ENCODE measurements around the gene MISP3. TPM values are rescaled to one million over a fixed set of nuclear protein-coding genes. Genes with fewer than 3 reads are reported as not detected.

MISP3 gene
- total RNA-seq, 2 experiments from 2014 or later = 0.67 to 0.69 TPM

GRCh38 chr19:14056069-14056666 is 16.4 kb upstream of the MISP3 start:
- H3K36me3 Mint-ChIP-seq (ENCODE audit: low read depth) = peaks cover 21% of the 10 kb centered on the region
- peaks cover 17% of the 10 kb centered on the region for H3K4me1 Mint-ChIP-seq
- no peak overlapping the region for H3K27ac Mint-ChIP-seq
- ChIA-PET CTCF (interaction anchor here (0.9 to 6.1 kb wide), 7 partner anchors 10 to 194 kb away, joined by 3 to 82 read pairs (median 4); partner anchors contain the start of gene MISP3), POLR2A (no interaction called here)
- no peak overlapping the region for H3K4me3 Mint-ChIP-seq
- DNase-seq = no peak
- no peaks in the 10 kb centered on the region for H3K9me3 Mint-ChIP-seq
- peaks cover 37% of the 10 kb centered on the region for H3K27me3 Mint-ChIP-seq

DNA sequence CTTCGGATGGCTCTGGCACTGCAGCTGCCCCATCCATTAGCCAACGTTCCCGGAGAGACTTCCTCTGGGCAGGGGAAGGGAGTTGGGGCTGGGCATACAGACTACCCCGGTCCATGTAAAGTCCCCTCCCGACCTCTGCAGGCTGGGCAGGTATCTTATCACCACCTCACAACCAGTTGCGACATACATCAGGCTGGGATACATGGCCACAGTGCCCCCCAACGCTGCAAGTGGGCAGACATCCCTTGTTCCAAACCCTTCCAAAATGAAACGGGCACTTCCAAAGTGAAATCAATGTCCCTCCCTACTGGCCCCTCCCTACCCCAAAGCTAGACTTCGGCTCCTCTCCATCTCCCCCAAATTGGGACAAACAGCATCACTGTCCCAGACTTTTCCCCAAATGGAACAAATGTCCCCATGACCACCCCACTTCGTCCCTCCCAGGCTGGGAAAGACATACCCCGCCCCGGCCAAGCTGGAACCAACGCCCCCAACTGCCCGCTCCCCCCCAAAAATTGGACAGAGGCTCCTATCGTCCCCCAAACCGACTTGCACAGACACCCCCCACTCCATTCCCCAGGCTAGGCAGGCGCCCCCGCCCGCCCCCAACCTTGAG is 15.7 kb upstream of the MISP3 start:
- no peaks in the 10 kb centered on the region for H3K9me3 Mint-ChIP-seq
- ChIA-PET POLR2A (interaction anchor here (0.6 kb wide), 1 partner anchor 61 kb away, joined by 3 read pairs; the partner anchor contains the start of gene PRKACA), CTCF (interaction anchor here (1.0 to 6.1 kb wide), 7 partner anchors 8 to 194 kb away, joined by 3 to 82 read pairs (median 4); partner anchors contain the start of gene MISP3)
- H3K27ac Mint-ChIP-seq = no peak overlapping the region
- peak overlapping the region; percentile 39 for H3K4me3 Mint-ChIP-seq
- H3K4me1 Mint-ChIP-seq = peaks cover 17% of the 10 kb centered on the region
- DNase-seq = no peak
- peaks cover 39% of the 10 kb centered on the region for H3K27me3 Mint-ChIP-seq
- H3K36me3 Mint-ChIP-seq (ENCODE audit: low read depth) = peaks cover 17% of the 10 kb centered on the region

DNA sequence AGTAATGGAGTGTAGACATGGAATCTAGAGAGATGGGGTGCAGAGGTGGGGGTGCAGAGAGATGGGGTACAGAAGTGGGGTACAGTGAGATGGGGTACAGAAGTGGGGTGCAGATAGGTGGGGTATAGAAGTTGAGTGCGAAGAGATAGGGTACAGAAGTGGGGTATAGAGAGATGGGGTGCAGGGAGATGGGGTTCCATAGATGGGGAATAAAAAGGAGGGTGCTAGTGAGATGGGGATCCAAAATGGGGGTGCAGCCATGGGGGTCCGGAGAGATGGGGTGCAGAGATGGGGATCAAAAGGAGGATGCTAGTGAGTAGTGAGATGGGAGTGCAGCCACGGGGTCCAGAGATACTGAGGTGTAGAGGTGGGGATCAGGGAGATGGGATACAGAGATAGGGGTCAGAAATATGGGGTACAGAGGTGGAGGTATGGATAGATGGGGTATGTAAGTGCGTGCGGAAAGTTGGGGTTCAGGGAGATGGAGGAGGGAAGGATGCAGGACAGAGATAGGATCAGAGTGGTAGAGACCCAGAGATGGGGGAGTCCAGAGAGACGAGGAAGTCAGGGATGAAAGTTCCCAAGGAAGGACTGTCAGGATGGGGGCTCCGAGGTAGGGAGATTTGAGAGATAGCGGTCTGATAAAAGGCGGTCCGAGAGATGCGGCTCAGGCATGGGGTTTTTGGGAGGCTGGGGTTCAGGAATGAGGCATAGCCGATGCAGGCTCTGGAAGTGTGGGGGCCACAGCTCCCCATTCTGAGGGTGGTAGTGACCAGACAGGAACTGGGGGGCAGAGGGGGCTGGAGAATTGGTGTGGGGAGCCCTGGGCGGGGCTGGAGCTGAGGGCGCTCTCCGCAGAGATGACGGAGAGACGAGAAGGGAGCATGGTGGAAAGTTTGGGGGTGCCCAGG is 14.1 kb upstream of the MISP3 start:
- ChIA-PET CTCF (interaction anchor here (0.6 to 6.1 kb wide), 14 partner anchors 10 to 290 kb away, joined by 3 to 82 read pairs (median 4); partner anchors contain the start of genes DCAF15, IL27RA and MISP3), POLR2A (no interaction called here)
- Mint-ChIP-seq H3K36me3 (ENCODE audit: low read depth) (peaks cover 4% of the 10 kb centered on the region), H3K27ac (no peak overlapping the region), H3K9me3 (no peaks in the 10 kb centered on the region), H3K4me3 (no peak overlapping the region), H3K4me1 (peaks cover 17% of the 10 kb centered on the region), H3K27me3 (peaks cover 41% of the 10 kb centered on the region)
- no peak for DNase-seq

DNA sequence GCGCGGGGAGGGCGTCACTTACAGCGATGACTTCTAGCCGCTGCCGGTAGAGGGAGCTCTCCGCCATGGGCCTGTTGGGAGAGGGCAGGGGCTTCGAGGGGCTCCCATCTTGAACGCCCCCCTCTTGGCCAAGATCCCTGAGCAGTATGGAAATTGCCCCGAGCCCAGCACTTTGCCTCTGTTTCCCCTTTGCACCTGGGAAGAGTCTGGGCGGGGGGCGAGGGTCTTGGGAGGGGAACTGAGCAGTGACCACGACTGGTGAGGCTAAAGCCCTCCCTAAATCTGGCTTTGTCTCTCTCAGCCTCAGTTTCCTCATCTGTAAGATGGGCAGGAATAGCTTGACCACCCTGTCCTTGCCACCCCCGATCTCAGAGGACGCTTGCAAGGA is 13.5 kb upstream of the MISP3 start:
- Mint-ChIP-seq H3K4me1 (peaks cover 17% of the 10 kb centered on the region), H3K4me3 (no peak overlapping the region), H3K27me3 (peaks cover 41% of the 10 kb centered on the region), H3K27ac (no peak overlapping the region), H3K9me3 (no peaks in the 10 kb centered on the region), H3K36me3 (ENCODE audit: low read depth) (no peaks in the 10 kb centered on the region)
- CTCF ChIA-PET = interaction anchor here (0.6 to 6.1 kb wide), 14 partner anchors 11 to 289 kb away, joined by 3 to 82 read pairs (median 4); partner anchors contain the start of genes DCAF15, IL27RA and MISP3
- DNase-seq = peak; percentile 58
- POLR2A ChIA-PET = no interaction called here

GRCh38 chr19:14059652-14060155 is 12.9 kb upstream of the MISP3 start:
- no peak for DNase-seq
- POLR2A ChIA-PET = no interaction called here
- no peak overlapping the region for H3K4me3 Mint-ChIP-seq
- H3K27me3 Mint-ChIP-seq = peaks cover 41% of the 10 kb centered on the region
- H3K27ac Mint-ChIP-seq = no peak overlapping the region
- H3K36me3 Mint-ChIP-seq (ENCODE audit: low read depth) = no peaks in the 10 kb centered on the region
- CTCF ChIA-PET = interaction anchor here (0.9 to 6.1 kb wide), 13 partner anchors 11 to 289 kb away, joined by 3 to 82 read pairs (median 5); partner anchors contain the start of genes DCAF15, IL27RA and MISP3
- H3K9me3 Mint-ChIP-seq = no peaks in the 10 kb centered on the region
- H3K4me1 Mint-ChIP-seq = peaks cover 17% of the 10 kb centered on the region

GRCh38 chr19:14061081-14061749 is 11.4 kb upstream of the MISP3 start:
- H3K4me1 Mint-ChIP-seq = peaks cover 17% of the 10 kb centered on the region
- POLR2A ChIA-PET = no interaction called here

DNA sequence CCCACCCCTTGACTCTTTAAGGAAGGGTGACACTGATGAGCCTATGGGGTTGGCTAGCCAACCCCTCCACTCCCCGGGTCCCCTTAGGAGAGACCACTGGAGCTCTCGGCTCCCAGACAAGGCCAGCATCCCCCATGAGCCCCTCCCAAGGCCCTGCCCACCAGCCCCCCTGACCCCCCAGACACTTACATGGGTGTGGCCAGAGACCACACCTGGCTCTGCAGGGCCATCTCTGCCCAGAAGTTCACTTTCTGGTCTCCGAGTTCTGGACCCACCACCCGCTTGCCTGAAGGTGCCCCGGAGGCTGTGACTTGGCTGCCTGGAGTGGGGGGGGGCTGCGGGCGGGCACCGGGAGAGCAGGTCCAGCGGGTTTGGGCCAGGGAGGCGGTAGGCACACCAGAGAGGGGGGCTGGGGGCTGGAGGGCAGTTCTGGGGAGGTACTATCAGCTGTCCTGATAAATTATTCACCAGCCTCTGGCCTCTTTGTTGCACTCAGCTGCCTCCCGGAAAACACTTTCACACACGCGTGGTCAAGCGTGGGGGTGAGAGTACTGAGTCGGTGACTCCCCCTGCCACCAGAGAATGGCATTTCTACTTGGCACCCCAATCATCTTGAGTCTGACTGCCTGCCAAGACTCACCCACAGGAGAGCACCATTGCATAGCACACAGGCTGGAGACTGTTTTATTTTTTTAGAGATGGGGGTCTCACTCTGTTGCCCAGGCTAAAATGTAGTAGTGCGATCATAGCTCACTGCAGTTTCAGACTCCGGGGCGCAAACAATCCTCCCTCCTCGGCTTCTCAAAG is 10.6 kb upstream of the MISP3 start, which contains the start of gene PALM3:
TSS of gene PALM3 (minus strand) at position 326 of the 807 bp plus-strand sequence. CDS start at position 230, 96 bp downstream.
- no peak within 1 kb of the TSS for H3K4me3 Mint-ChIP-seq
- POLR2A ChIA-PET = no interaction called here
- no peak within 1 kb of the TSS for H3K27ac Mint-ChIP-seq
- peaks cover 41% of the 10 kb centered on the region for H3K27me3 Mint-ChIP-seq
- CTCF ChIA-PET = interaction anchor here (6.1 kb wide), 1 partner anchor 9 kb away, joined by 82 read pairs; the partner anchor contains the start of gene MISP3
- H3K4me1 Mint-ChIP-seq = peaks cover 14% of the 10 kb centered on the region
- H3K36me3 Mint-ChIP-seq (ENCODE audit: low read depth) = no peaks in the 10 kb centered on the region
- DNase-seq = no peak
- H3K9me3 Mint-ChIP-seq = no peaks in the 10 kb centered on the region

More at GRCh38 chr19:14061081-14061749, 11.4 kb upstream of the MISP3 start:
- Mint-ChIP-seq H3K27me3 (peaks cover 41% of the 10 kb centered on the region), H3K36me3 (ENCODE audit: low read depth) (no peaks in the 10 kb centered on the region), H3K4me3 (no peak overlapping the region), H3K27ac (no peak overlapping the region), H3K9me3 (no peaks in the 10 kb centered on the region)
- CTCF ChIA-PET = interaction anchor here (0.5 to 6.1 kb wide), 5 partner anchors 10 to 181 kb away, joined by 3 to 82 read pairs (median 13); partner anchors contain the start of genes ASF1B and MISP3
- DNase-seq = no peak

DNA sequence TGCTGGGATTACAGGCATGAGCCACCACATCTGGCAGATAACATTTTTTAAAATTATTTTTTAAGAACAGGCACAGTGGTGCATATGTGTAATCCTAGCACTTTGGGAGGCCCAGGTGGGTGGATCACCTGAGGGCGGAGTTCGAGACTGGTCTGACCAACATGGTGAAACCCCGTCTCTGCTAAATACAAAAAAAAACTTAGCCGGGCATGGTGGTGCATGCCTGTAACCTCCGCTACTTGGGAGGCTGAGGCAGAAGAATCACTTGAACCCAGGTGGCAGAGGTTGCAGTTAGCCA is 10.1 kb upstream of the MISP3 start:
- Mint-ChIP-seq H3K4me3 (no peak overlapping the region), H3K4me1 (peaks cover 13% of the 10 kb centered on the region)

GRCh38 chr19:14063105-14063504 is 9.5 kb upstream of the MISP3 start:
- H3K4me1 Mint-ChIP-seq = peaks cover 9% of the 10 kb centered on the region
- no peaks in the 10 kb centered on the region for H3K36me3 Mint-ChIP-seq (ENCODE audit: low read depth)
- POLR2A ChIA-PET = no interaction called here
- H3K27ac Mint-ChIP-seq = no peak overlapping the region
- H3K9me3 Mint-ChIP-seq = no peaks in the 10 kb centered on the region
- CTCF ChIA-PET = interaction anchor here (0.6 to 0.8 kb wide), 2 partner anchors 9 to 17 kb away, joined by 3 to 4 read pairs; no protein-coding TSS in a partner anchor
- DNase-seq = no peak
- H3K4me3 Mint-ChIP-seq = no peak overlapping the region
- H3K27me3 Mint-ChIP-seq = peaks cover 32% of the 10 kb centered on the region

More for the DNA sequence above, 10.1 kb upstream of the MISP3 start:
- ChIA-PET POLR2A (no interaction called here), CTCF (no interaction called here)
- Mint-ChIP-seq H3K36me3 (ENCODE audit: low read depth) (no peaks in the 10 kb centered on the region), H3K27me3 (peaks cover 38% of the 10 kb centered on the region), H3K27ac (no peak overlapping the region), H3K9me3 (no peaks in the 10 kb centered on the region)
- DNase-seq = no peak

DNA sequence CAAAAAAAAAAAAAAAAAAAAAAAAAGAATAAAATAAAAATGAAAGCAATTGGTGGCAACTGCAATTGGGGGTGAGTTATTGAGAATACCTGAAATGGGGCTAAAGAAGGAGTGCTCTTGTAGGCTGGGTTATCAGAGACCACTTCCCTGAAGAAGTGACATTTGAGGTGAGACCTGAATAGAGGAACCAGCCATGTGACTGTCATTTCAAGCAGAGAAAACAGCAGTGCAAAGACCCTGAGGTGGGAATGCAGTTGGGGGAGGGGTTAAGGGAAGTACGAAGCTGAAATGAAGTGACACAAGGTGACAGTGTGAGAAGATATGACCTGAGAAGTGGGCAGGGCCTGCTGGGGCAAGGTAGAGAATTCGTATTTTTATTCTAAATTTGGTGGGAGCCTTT is 6.5 kb upstream of the MISP3 start:
- peaks cover 18% of the 10 kb centered on the region for H3K27me3 Mint-ChIP-seq
- H3K4me3 Mint-ChIP-seq = no peak overlapping the region
- no peaks in the 10 kb centered on the region for H3K36me3 Mint-ChIP-seq (ENCODE audit: low read depth)
- ChIA-PET POLR2A (no interaction called here), CTCF (interaction anchor here (1.4 kb wide), 1 partner anchor 18 kb away, joined by 3 read pairs; no protein-coding TSS in a partner anchor)
- no peaks in the 10 kb centered on the region for H3K4me1 Mint-ChIP-seq
- no peak overlapping the region for H3K27ac Mint-ChIP-seq
- no peak for DNase-seq
- H3K9me3 Mint-ChIP-seq = no peaks in the 10 kb centered on the region

- H3K27me3 Mint-ChIP-seq = peaks cover 17% of the 10 kb centered on the region
- no peaks in the 10 kb centered on the region for H3K9me3 Mint-ChIP-seq
- H3K36me3 Mint-ChIP-seq (ENCODE audit: low read depth) = no peaks in the 10 kb centered on the region
- no peak overlapping the region for H3K27ac Mint-ChIP-seq
- peaks cover 22% of the 10 kb centered on the region for H3K4me1 Mint-ChIP-seq
- POLR2A ChIA-PET = no interaction called here
- CTCF ChIA-PET = interaction anchor here (0.6 to 6.9 kb wide), 9 partner anchors 11 to 434 kb away, joined by 3 to 82 read pairs (median 15); partner anchors contain the start of genes ASF1B, C19orf67, NANOS3 and PALM3
- no peak overlapping the region for H3K4me3 Mint-ChIP-seq
- DNase-seq = no peak
These were observed 2.1 kb upstream of the MISP3 start for GRCh38 chr19:14070268-14071050.
